Hepatic stellate cell (primary cell): ENCODE data around the gene DDX25.
"Not testable (repeated sequence)": the region's sequence is repeated elsewhere in the genome, so short reads cannot be mapped to it uniquely, and the experiment has no call there.

Experiments used
- DNase-seq: peaks from one replicate; pipeline ENCODE4 v3.0.0; 2011; ENCODE audit warnings: low spot score

The DDX25 gene

GRCh38 chr11:125904678-125905077 lies 370 bp downstream of the DDX25 start:
- no peak for DNase-seq

GRCh38 chr11:125910226-125910849 lies 6.0 kb downstream of the DDX25 start:
- no peak for DNase-seq

- DNase-seq, result not testable (repeated sequence)
These were observed 10.3 kb downstream of the DDX25 start for GRCh38 chr11:125914601-125915000.

- no peak for DNase-seq
These were observed 12.5 kb downstream of the DDX25 start for GRCh38 chr11:125916683-125917347.

- no peak for DNase-seq
These were observed 14.0 kb downstream of the DDX25 start for GRCh38 chr11:125918140-125918840.

- DNase-seq, result no peak
These were observed 16.7 kb downstream of the DDX25 start for GRCh38 chr11:125921042-125921441.

- DNase-seq, result no peak
These were observed 17.8 kb downstream of the DDX25 start for GRCh38 chr11:125922156-125922555.

GRCh38 chr11:125923012-125923579 lies 18.8 kb downstream of the DDX25 start:
- peak; percentile 60 for DNase-seq

GRCh38 chr11:125923633-125924032 lies 19.3 kb downstream of the DDX25 start:
- no peak for DNase-seq

GRCh38 chr11:125924384-125925007 lies 20.2 kb downstream of the DDX25 start:
- DNase-seq, result no peak

- no peak for DNase-seq
These were observed 21.0 kb downstream of the DDX25 start for GRCh38 chr11:125925247-125925740.

GRCh38 chr11:125925804-125926203 lies 21.5 kb downstream of the DDX25 start:
- DNase-seq, result no peak

- DNase-seq, result no peak
These were observed 22.4 kb downstream of the DDX25 start for GRCh38 chr11:125926682-125927081.

GRCh38 chr11:125929445-125930075 lies 25.3 kb downstream of the DDX25 start:
- DNase-seq, result no peak

GRCh38 chr11:125930076-125930450 lies 25.8 kb downstream of the DDX25 start:
- no peak for DNase-seq

- DNase-seq, result no peak
These were observed 26.8 kb downstream of the DDX25 start for GRCh38 chr11:125931116-125931515.

GRCh38 chr11:125931668-125932067 lies 27.4 kb downstream of the DDX25 start:
- DNase-seq, result no peak

GRCh38 chr11:125932301-125932700 lies 28.0 kb downstream of the DDX25 start:
- no peak for DNase-seq

- no peak for DNase-seq
These were observed 28.9 kb downstream of the DDX25 start for GRCh38 chr11:125933030-125933813.

GRCh38 chr11:125934473-125934872 lies 30.2 kb downstream of the DDX25 start:
- DNase-seq, result no peak

- DNase-seq, result no peak
These were observed 30.7 kb downstream of the DDX25 start for GRCh38 chr11:125935056-125935455.
